ENCODE measurements around the gene ALDH3B1. TPM values are rescaled to one million over a fixed set of nuclear protein-coding genes. Genes with fewer than 3 reads are reported as not detected.

Gene ALDH3B1
- polyA plus RNA-seq, 3 donors = 79.8 to 89.1 (median 86.7) TPM

GRCh38 chr11:68002575-68002937 is 7.6 kb upstream of the ALDH3B1 start:
- Histone ChIP-seq H3K4me1 (ENCODE audit: control insufficient read depth in 1 of 2, insufficient read depth in 2 of 2, low read length in 2 of 2) (peaks cover 53 to 74% of the 10 kb centered on the region in 2 donors), H3K4me3 (replicated peaks in 1 of 3; ENCODE audit: low read depth in 2 of 3, low read length in 3 of 3) (peak overlapping the region; percentile 80 to 97 (median 90))

GRCh38 chr11:68002938-68003845 is 6.9 kb upstream of the ALDH3B1 start:
- H3K27ac ChIP-seq (ENCODE audit: low read depth in 1 of 2, low read length in 2 of 2) = peak overlapping the region; percentile 61 to 71
- H2AFZ ChIP-seq (ENCODE audit: insufficient read depth, low read depth, low read length, poor library complexity, severe bottlenecking) = peak overlapping the region; percentile 50

More at GRCh38 chr11:68002575-68002937, 7.6 kb upstream of the ALDH3B1 start:
- H2AFZ ChIP-seq (ENCODE audit: insufficient read depth, low read depth, low read length, poor library complexity, severe bottlenecking) = peak overlapping the region; percentile 29
- 7% methylated on average over 8 of the region's 9 CpGs for WGBS (ENCODE audit: insufficient coverage)
- Mint-ChIP-seq H3K27ac (peak overlapping the region; percentile 68 to 93 (median 83)), H3K27me3 (ENCODE audit: low read depth in 3 of 3) (no peaks in the 10 kb centered on the region), H3K4me1 (peaks cover 61% of the 10 kb centered on the region), H3K36me3 (peaks cover 24 to 41% of the 10 kb centered on the region in 2 donors), H3K4me3 (peak overlapping the region; percentile 95 to 97), H3K9me3 (peaks cover 0 to 3% (median 0%) of the 10 kb centered on the region in 7 donors)
- peaks cover 26 to 38% of the 10 kb centered on the region in 2 donors for H3K36me3 ChIP-seq (replicated peaks in 1 of 2; ENCODE audit: control insufficient read depth in 1 of 2, insufficient read depth in 2 of 2, low read length in 2 of 2)
- H3K27me3 ChIP-seq (ENCODE audit: control insufficient read depth in 2 of 2, insufficient read depth in 2 of 2, low read length in 2 of 2) = no peaks in the 10 kb centered on the region
- peak; percentile 33 to 51 (median 48) for DNase-seq
- H4K20me1 ChIP-seq (ENCODE audit: insufficient read depth, low read length) = peaks cover 73% of the 10 kb centered on the region
- no peaks in the 10 kb centered on the region for H3K9me3 ChIP-seq (replicated peaks in 1 of 2; ENCODE audit: control insufficient read depth in 1 of 2, insufficient read depth in 1 of 2, low read length in 2 of 2)
- intact Hi-C loops (cut with micrococcal nuclease) = loop anchor here (5.0 to 10.0 kb wide), 2 partner anchors 35 to 212 kb away; partner anchors contain the start of genes KMT5B (in 1 of the 2) and TCIRG1 (in 1 of the 2)
- peak overlapping the region; percentile 59 for H3K9ac ChIP-seq (ENCODE audit: insufficient read depth, low read length, poor library complexity, severe bottlenecking)
- peaks cover 62% of the 10 kb centered on the region for H3K79me2 ChIP-seq (ENCODE audit: insufficient read depth, low read length)
- TF ChIP-seq, protein P1, sequence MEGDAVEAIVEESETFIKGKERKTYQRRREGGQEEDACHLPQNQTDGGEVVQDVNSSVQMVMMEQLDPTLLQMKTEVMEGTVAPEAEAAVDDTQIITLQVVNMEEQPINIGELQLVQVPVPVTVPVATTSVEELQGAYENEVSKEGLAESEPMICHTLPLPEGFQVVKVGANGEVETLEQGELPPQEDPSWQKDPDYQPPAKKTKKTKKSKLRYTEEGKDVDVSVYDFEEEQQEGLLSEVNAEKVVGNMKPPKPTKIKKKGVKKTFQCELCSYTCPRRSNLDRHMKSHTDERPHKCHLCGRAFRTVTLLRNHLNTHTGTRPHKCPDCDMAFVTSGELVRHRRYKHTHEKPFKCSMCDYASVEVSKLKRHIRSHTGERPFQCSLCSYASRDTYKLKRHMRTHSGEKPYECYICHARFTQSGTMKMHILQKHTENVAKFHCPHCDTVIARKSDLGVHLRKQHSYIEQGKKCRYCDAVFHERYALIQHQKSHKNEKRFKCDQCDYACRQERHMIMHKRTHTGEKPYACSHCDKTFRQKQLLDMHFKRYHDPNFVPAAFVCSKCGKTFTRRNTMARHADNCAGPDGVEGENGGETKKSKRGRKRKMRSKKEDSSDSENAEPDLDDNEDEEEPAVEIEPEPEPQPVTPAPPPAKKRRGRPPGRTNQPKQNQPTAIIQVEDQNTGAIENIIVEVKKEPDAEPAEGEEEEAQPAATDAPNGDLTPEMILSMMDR (IDR thresholded peaks at IDR 0.05) = no peak
- peak overlapping the region; percentile 61 to 71 for H3K27ac ChIP-seq (ENCODE audit: low read depth in 1 of 2, low read length in 2 of 2)
- H3K4me2 ChIP-seq (replicated peaks; ENCODE audit: extremely low read depth, low read length, poor library complexity, severe bottlenecking) = peak overlapping the region; percentile 94

More at GRCh38 chr11:68002938-68003845, 6.9 kb upstream of the ALDH3B1 start:
- Histone ChIP-seq H3K36me3 (replicated peaks in 1 of 2; ENCODE audit: control insufficient read depth in 1 of 2, insufficient read depth in 2 of 2, low read length in 2 of 2) (peaks cover 23 to 33% of the 10 kb centered on the region in 2 donors), H3K9me3 (replicated peaks in 1 of 2; ENCODE audit: control insufficient read depth in 1 of 2, insufficient read depth in 1 of 2, low read length in 2 of 2) (no peaks in the 10 kb centered on the region), H3K79me2 (ENCODE audit: insufficient read depth, low read length) (peaks cover 63% of the 10 kb centered on the region), H3K4me2 (replicated peaks; ENCODE audit: extremely low read depth, low read length, poor library complexity, severe bottlenecking) (peak overlapping the region; percentile 94), H3K4me3 (replicated peaks in 1 of 3; ENCODE audit: low read depth in 2 of 3, low read length in 3 of 3) (peak overlapping the region; percentile 80 to 97 (median 90)), H3K9ac (ENCODE audit: insufficient read depth, low read length, poor library complexity, severe bottlenecking) (peak overlapping the region; percentile 69), H3K4me1 (ENCODE audit: control insufficient read depth in 1 of 2, insufficient read depth in 2 of 2, low read length in 2 of 2) (peaks cover 51 to 74% of the 10 kb centered on the region in 2 donors), H3K27me3 (ENCODE audit: control insufficient read depth in 2 of 2, insufficient read depth in 2 of 2, low read length in 2 of 2) (no peaks in the 10 kb centered on the region), H4K20me1 (ENCODE audit: insufficient read depth, low read length) (peaks cover 67% of the 10 kb centered on the region)
- peaks cover 0 to 3% (median 0%) of the 10 kb centered on the region in 7 donors for H3K9me3 Mint-ChIP-seq
- H3K36me3 Mint-ChIP-seq = peaks cover 19 to 35% of the 10 kb centered on the region in 2 donors
- 4% methylated on average over 69 of the region's 86 CpGs for WGBS (ENCODE audit: insufficient coverage)
- intact Hi-C loops (cut with micrococcal nuclease) = loop anchor here (5.0 to 10.0 kb wide), 2 partner anchors 34 to 212 kb away; partner anchors contain the start of genes KMT5B (in 1 of the 2) and TCIRG1 (in 1 of the 2)
- peak overlapping the region; percentile 95 to 97 for H3K4me3 Mint-ChIP-seq
- TF ChIP-seq, protein P1 (IDR thresholded peaks at IDR 0.05) = no peak
- peaks cover 57% of the 10 kb centered on the region for H3K4me1 Mint-ChIP-seq
- DNase-seq = peak in 2 of 3 donors; percentile 34 to 40
- no peaks in the 10 kb centered on the region for H3K27me3 Mint-ChIP-seq (ENCODE audit: low read depth in 3 of 3)
- peak overlapping the region; percentile 68 to 93 (median 83) for H3K27ac Mint-ChIP-seq

All from CD14-positive monocyte (primary cell).